Glutamatergic neuron (in vitro differentiated cells): Measurements from ENCODE around the gene FARS2. TPM values are rescaled to one million over a fixed set of nuclear protein-coding genes. Genes with fewer than 3 reads are reported as not detected.

Source experiments
- DNase-seq: peaks from one replicate; pipeline ENCODE4 v3.0.0; 2022
- H3K27ac Mint-ChIP-seq: one replicate; pipeline ENCODE4 v1.8.0; 2020; ENCODE audit warnings: mild to moderate bottlenecking, mixed read lengths, inconsistent platforms; ENCODE audit not compliant: unreplicated experiment
- H3K27me3 Mint-ChIP-seq: one replicate; pipeline ENCODE4 v1.8.0; 2020; ENCODE audit warnings: mild to moderate bottlenecking, moderate library complexity, mixed read lengths, inconsistent platforms; ENCODE audit not compliant: unreplicated experiment
- H3K36me3 Mint-ChIP-seq: one replicate; pipeline ENCODE4 v1.8.0; 2020; ENCODE audit warnings: mild to moderate bottlenecking, mixed read lengths, inconsistent platforms; ENCODE audit not compliant: unreplicated experiment
- H3K4me1 Mint-ChIP-seq: one replicate; pipeline ENCODE4 v1.8.0; 2020; ENCODE audit warnings: mild to moderate bottlenecking, low read depth, mixed read lengths, inconsistent platforms; ENCODE audit not compliant: unreplicated experiment
- H3K4me3 Mint-ChIP-seq: one replicate; pipeline ENCODE4 v1.8.0; 2020; ENCODE audit warnings: mild to moderate bottlenecking, mixed read lengths, inconsistent platforms; ENCODE audit not compliant: unreplicated experiment
- H3K9me3 Mint-ChIP-seq: one replicate; pipeline ENCODE4 v1.8.0; 2020; ENCODE audit warnings: mild to moderate bottlenecking, moderate library complexity, mixed read lengths, inconsistent platforms; ENCODE audit not compliant: unreplicated experiment
- total RNA-seq: library from RNA; stranded (reverse); fragmentation: NEBNext Ultra II Directional; extraction: Animal tissue kit (Norgen Biotek cat#: 25700); gene quantifications from one replicate; pipeline ENCODE4 v1.2.1, GENCODE V29; 2021; ENCODE audit not compliant: unreplicated experiment
- TF ChIP-seq, protein P1 (sequence below): fragments of 200-600 bp; sonication (generic); IDR thresholded peaks from one replicate; pipeline ENCODE4 v1.5.0; 2021; ENCODE audit not compliant: partially characterized antibody, unreplicated experiment

Gene FARS2
- total RNA-seq, 1 donor from 2014 or later = 14.2 TPM

- no peak overlapping the region for H3K4me3 Mint-ChIP-seq
- TF ChIP-seq, protein P1, sequence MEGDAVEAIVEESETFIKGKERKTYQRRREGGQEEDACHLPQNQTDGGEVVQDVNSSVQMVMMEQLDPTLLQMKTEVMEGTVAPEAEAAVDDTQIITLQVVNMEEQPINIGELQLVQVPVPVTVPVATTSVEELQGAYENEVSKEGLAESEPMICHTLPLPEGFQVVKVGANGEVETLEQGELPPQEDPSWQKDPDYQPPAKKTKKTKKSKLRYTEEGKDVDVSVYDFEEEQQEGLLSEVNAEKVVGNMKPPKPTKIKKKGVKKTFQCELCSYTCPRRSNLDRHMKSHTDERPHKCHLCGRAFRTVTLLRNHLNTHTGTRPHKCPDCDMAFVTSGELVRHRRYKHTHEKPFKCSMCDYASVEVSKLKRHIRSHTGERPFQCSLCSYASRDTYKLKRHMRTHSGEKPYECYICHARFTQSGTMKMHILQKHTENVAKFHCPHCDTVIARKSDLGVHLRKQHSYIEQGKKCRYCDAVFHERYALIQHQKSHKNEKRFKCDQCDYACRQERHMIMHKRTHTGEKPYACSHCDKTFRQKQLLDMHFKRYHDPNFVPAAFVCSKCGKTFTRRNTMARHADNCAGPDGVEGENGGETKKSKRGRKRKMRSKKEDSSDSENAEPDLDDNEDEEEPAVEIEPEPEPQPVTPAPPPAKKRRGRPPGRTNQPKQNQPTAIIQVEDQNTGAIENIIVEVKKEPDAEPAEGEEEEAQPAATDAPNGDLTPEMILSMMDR = no peak
- no peak overlapping the region for H3K27ac Mint-ChIP-seq
- no peaks in the 10 kb centered on the region for H3K27me3 Mint-ChIP-seq
- peaks cover 10% of the 10 kb centered on the region for H3K4me1 Mint-ChIP-seq
- peaks cover 8% of the 10 kb centered on the region for H3K36me3 Mint-ChIP-seq
- H3K9me3 Mint-ChIP-seq = no peaks in the 10 kb centered on the region
- no peak for DNase-seq
Observed at GRCh38 chr6:5522147-5522546, 260.8 kb downstream of the FARS2 start.

DNA sequence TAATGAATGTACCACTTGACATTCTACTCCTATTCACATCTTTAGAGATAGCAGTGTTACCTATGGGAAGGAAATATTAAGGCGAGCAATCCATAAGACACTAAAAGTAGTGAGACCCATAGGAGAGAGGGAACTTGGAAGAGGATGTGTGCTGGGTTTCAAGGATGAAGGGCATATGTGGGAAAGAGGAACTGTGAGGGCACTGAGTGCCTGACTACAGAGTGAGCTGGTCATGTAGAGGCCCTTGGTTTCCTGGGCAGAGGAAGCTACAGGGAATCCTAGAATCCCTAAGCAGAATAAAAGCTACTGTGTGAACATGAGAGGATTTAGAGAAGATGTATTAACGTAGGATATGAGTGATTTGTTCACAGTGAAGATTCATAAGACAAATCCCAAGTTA is 262.8 kb downstream of the FARS2 start:
- H3K4me1 Mint-ChIP-seq = peaks cover 10% of the 10 kb centered on the region
- peaks cover 8% of the 10 kb centered on the region for H3K36me3 Mint-ChIP-seq
- no peak for DNase-seq
- H3K27ac Mint-ChIP-seq = no peak overlapping the region
- TF ChIP-seq, protein P1 = no peak
- no peaks in the 10 kb centered on the region for H3K9me3 Mint-ChIP-seq
- H3K27me3 Mint-ChIP-seq = no peaks in the 10 kb centered on the region
- no peak overlapping the region for H3K4me3 Mint-ChIP-seq

DNA sequence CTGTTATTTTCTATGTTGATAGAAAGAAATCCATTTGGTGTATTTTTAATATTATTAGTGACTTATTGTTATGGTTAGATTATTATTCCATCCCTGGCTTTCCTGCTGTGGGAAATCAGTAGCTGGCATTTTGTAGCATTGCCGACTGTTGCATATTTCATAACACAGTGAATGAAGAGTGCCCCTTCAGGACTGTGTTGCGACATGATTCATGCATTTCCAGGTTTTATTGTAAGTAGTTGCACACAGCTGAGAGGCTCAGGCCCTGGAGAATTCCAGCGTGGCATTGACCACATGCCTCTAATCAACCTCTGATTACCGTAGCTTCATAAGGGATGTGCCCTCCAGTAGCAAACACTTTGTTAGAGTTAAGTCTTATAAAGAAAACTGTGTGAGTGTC is 263.9 kb downstream of the FARS2 start:
- TF ChIP-seq, protein P1 = no peak
- Mint-ChIP-seq H3K4me1 (peaks cover 10% of the 10 kb centered on the region), H3K9me3 (no peaks in the 10 kb centered on the region), H3K27me3 (no peaks in the 10 kb centered on the region), H3K36me3 (peaks cover 8% of the 10 kb centered on the region), H3K27ac (no peak overlapping the region), H3K4me3 (no peak overlapping the region)
- DNase-seq = peak; percentile 38

DNA sequence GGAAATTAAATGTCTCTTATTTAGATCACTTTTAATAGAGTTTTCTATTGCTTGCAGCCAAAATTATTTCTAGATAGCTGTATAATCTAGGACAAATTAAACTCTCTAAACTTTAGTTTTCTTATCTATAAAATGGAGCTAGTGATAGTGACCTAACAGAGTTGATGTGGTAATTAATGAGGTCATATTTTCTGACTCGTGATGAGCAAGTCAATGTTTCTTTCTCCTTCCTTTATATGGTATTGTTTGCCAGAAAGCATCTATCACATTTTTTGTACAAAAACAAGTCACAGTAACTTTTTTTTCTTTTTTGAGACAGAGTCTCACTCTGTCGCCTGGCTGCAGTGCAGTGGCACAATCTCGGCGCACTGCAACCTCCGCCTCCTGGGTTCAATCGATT is 267.7 kb downstream of the FARS2 start:
- no peaks in the 10 kb centered on the region for H3K36me3 Mint-ChIP-seq
- peaks cover 18% of the 10 kb centered on the region for H3K4me1 Mint-ChIP-seq
- no peaks in the 10 kb centered on the region for H3K27me3 Mint-ChIP-seq

GRCh38 chr6:5529733-5530132 is 268.4 kb downstream of the FARS2 start:
- TF ChIP-seq, protein P1 = no peak
- H3K27me3 Mint-ChIP-seq = peaks cover 2% of the 10 kb centered on the region
- H3K9me3 Mint-ChIP-seq = no peaks in the 10 kb centered on the region
- H3K36me3 Mint-ChIP-seq = no peaks in the 10 kb centered on the region
- DNase-seq = no peak
- H3K27ac Mint-ChIP-seq = no peak overlapping the region
- H3K4me3 Mint-ChIP-seq = no peak overlapping the region
- H3K4me1 Mint-ChIP-seq = peaks cover 18% of the 10 kb centered on the region

More for the DNA sequence above, 267.7 kb downstream of the FARS2 start:
- no peak overlapping the region for H3K27ac Mint-ChIP-seq
- TF ChIP-seq, protein P1 = no peak
- no peaks in the 10 kb centered on the region for H3K9me3 Mint-ChIP-seq
- H3K4me3 Mint-ChIP-seq = no peak overlapping the region
- DNase-seq = no peak
